ENCODE data around the gene PIK3R1. TPM values are rescaled to one million over a fixed set of nuclear protein-coding genes. Genes with fewer than 3 reads are reported as not detected.

PIK3R1 gene
- total RNA-seq, 2 donors from 2014 or later, result 71.6 to 81.2 TPM

DNA sequence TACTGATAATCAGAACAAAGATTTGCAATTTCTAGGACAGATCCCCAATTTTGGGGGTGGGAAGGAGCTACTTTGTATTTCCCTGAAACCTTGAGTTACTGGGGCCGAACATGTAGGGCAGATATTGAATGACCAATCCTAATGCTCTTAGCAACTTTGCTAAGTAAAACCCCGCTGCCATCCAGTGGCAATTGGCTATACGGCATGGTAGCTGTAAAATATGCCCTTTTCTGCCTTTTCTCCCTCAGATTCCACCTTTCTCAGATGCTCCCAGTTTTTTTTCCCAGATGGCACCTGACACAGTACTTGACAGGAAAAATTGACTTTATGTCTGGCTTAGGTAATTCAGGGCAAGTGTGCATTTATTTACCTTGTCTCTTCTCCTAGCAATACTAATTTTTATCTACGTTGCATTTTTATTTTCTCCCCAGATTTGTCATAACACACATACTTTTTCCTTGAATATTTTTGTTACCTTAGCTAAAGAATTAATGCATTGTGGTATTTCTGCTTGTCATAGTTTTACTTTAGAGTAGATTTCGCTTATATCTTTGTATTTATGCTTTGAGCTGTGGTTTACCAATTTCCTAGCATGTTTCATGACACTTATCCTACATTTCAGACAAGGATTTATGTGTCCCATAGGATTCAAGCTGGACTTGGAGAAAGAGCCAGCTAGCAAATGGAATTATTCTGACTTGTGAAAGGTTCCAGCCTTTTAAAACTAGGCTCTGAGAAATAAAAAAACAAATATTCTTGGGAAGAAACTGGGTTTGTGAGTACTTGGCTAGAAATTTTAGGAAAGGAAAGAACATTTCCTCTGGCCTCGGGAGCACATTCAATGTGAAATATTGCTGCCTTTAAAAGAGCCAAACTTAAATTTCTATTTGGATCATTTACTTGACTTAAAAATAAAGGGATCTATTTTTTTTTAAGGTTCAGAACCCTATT lies 37.4 kb downstream of the PIK3R1 start:
- no peak overlapping the region for H3K4me3 ChIP-seq
- H3K36me3 ChIP-seq, result no peaks in the 10 kb centered on the region
- TF ChIP-seq, protein P1, sequence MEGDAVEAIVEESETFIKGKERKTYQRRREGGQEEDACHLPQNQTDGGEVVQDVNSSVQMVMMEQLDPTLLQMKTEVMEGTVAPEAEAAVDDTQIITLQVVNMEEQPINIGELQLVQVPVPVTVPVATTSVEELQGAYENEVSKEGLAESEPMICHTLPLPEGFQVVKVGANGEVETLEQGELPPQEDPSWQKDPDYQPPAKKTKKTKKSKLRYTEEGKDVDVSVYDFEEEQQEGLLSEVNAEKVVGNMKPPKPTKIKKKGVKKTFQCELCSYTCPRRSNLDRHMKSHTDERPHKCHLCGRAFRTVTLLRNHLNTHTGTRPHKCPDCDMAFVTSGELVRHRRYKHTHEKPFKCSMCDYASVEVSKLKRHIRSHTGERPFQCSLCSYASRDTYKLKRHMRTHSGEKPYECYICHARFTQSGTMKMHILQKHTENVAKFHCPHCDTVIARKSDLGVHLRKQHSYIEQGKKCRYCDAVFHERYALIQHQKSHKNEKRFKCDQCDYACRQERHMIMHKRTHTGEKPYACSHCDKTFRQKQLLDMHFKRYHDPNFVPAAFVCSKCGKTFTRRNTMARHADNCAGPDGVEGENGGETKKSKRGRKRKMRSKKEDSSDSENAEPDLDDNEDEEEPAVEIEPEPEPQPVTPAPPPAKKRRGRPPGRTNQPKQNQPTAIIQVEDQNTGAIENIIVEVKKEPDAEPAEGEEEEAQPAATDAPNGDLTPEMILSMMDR (IDR thresholded peaks at IDR 0.05), result peak; percentile 23 to 72 (median 58)
- no peak for TF ChIP-seq POLR2A (IDR thresholded peaks at IDR 0.05)
- TF ChIP-seq POLR2AphosphoS5 (IDR thresholded peaks at IDR 0.05), result peak; percentile 29
- H3K27ac ChIP-seq, result peak overlapping the region; percentile 20 to 47
- H3K4me1 ChIP-seq (replicated peaks), result peaks cover 9% of the 10 kb centered on the region
- no peaks in the 10 kb centered on the region for H3K9me3 ChIP-seq
- H3K27me3 ChIP-seq (replicated peaks; ENCODE audit: insufficient read depth), result no peaks in the 10 kb centered on the region
- intact Hi-C loops (cut with DNase I), result loop anchor here (2.0 to 10.0 kb wide), 6 partner anchors 36 to 1006 kb away; partner anchors contain the start of gene PIK3R1
- DNase-seq (ENCODE audit: low spot score), result peak; percentile 42
- whole genome bisulfite sequencing, result 29% methylated on average over 6 of the region's 6 CpGs

DNA sequence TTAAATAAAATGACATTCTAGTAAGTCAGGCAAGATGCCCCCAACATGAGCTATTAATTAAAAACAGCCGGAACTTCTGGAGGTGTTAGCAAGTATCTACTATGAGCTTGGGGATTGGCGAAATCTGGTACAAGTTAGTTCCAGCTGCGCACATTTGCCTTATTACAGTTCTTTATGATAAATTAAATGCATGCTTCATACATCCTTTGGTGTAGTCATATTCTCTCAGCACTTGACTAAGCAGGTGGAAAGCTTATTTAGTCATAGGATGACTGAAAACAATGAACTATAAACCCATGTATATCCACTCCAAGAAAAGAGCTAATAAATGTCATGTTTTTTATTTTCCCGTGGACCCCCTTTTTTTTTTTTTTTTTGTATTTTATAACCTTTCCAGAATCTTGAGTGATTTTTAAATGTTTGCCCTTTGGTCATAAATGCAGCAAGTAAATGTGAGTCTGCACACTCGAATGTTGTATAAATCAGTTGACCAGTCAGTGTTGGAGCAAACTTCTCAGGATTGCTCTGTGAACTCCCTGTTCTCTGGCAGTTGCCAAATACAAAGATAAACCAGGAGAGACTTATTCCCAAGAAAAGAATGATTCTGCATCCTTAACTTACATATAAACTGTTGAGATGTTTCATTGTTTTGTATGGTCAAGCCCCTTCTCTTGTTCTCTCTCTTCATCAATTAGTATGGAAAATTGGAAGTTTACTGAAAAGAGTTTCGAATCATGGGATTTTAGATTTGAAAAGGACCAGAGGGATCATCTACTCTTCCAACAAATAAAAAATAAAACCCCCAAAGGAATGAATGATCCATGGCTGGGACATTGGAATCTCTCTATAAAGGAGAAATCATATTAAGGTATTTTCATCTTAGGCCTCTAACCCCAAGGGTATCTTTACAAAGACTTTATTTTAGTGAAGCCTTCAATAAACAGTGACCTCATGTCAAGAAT lies 38.3 kb downstream of the PIK3R1 start:
- no peaks in the 10 kb centered on the region for H3K27me3 ChIP-seq (replicated peaks; ENCODE audit: insufficient read depth)
- H3K27ac ChIP-seq, result peak overlapping the region; percentile 34 to 47
- intact Hi-C loops (cut with DNase I), result loop anchor here (2.0 to 10.0 kb wide), 6 partner anchors 37 to 1007 kb away; partner anchors contain the start of gene PIK3R1
- no peak for DNase-seq (ENCODE audit: low spot score)
- no peaks in the 10 kb centered on the region for H3K36me3 ChIP-seq
- no peaks in the 10 kb centered on the region for H3K9me3 ChIP-seq
- H3K4me1 ChIP-seq (replicated peaks), result peaks cover 9% of the 10 kb centered on the region
- peak; percentile 10 for TF ChIP-seq POLR2AphosphoS5 (IDR thresholded peaks at IDR 0.05)
- TF ChIP-seq, protein P1 (IDR thresholded peaks at IDR 0.05), result no peak
- WGBS, result 28% methylated on average over 6 of the region's 6 CpGs
- no peak overlapping the region for H3K4me3 ChIP-seq

DNA sequence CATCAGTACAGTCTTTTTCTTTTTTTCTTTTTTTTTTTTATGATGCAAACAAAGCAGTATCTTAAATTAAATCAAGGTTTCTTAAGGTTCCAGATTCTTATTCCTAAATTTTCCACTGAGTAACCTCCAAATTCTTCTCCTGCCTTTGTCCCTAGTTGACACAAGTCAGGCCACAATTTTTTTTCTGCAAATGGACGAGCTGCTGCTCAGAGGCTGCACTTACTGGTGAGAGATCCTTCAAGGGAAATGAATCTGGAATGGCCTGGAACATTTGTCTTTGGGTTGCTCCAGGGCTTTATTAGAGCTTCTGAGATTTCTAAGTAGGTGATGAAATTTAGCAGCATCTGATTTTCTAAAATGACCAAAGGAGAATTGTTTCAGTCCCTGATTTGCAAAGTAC lies 39.3 kb downstream of the PIK3R1 start:
- H3K27ac ChIP-seq, result peak overlapping the region; percentile 2 to 34
- peaks cover 3% of the 10 kb centered on the region for H3K4me1 ChIP-seq (replicated peaks)
- 20% methylated on average over 1 of the region's 1 CpG for WGBS
- no peaks in the 10 kb centered on the region for H3K36me3 ChIP-seq
- no peak overlapping the region for H3K4me3 ChIP-seq
- H3K9me3 ChIP-seq, result no peaks in the 10 kb centered on the region
- TF ChIP-seq POLR2AphosphoS5 (IDR thresholded peaks at IDR 0.05), result no peak
- no peak for TF ChIP-seq POLR2A (IDR thresholded peaks at IDR 0.05)
- TF ChIP-seq, protein P1 (IDR thresholded peaks at IDR 0.05), result no peak
- no peak for DNase-seq (ENCODE audit: low spot score)
- no peaks in the 10 kb centered on the region for H3K27me3 ChIP-seq (replicated peaks; ENCODE audit: insufficient read depth)
- intact Hi-C loops (cut with DNase I), result loop anchor here (5.0 to 10.0 kb wide), 5 partner anchors 38 to 800 kb away; partner anchors contain the start of gene PIK3R1

DNA sequence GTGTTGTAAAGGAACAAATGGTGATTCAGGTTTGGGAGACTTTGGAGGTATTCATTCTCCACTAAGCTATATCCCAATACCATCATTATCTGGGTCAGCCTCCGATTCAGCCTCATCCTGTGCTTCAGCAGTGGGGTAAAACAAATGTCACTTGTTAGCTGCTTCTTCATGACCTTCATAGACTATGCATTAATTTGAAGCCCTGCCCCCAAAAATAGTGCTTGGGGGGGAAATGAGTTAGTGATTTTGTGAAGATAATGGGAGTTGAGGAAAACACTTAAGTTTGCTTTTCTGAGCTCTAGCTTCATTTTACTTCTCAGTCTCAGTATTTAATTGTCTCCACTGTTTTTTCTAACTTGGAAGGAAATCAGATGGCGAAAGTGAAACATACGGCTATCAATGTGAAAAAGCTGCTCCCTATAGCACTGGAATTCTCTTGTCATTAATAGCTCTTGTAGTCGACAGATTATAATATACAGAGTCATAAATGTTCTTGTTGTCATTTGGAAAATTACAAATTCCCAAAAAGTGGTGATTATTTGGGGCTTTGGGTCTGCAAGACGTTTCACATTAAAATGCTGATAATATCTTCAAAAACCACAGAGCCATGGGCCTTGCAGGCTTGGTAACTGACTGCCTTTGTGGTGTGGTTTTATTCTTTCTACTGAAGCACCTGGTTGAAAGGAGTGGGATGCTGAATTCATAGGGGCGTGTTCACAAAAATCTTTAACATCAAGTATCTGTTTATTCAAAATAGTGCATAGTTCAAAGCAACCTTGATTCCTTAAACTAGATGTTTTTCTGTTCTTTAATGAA lies 40.0 kb downstream of the PIK3R1 start:
- no peak for TF ChIP-seq POLR2AphosphoS5 (IDR thresholded peaks at IDR 0.05)
- no peak for TF ChIP-seq POLR2A (IDR thresholded peaks at IDR 0.05)
- TF ChIP-seq, protein P1 (IDR thresholded peaks at IDR 0.05), result no peak
- Histone ChIP-seq H3K27ac (peak overlapping the region in 1 of 2 donors; percentile 12), H3K4me1 (replicated peaks) (peaks cover 3% of the 10 kb centered on the region), H3K27me3 (replicated peaks; ENCODE audit: insufficient read depth) (no peaks in the 10 kb centered on the region), H3K4me3 (no peak overlapping the region), H3K9me3 (no peaks in the 10 kb centered on the region), H3K36me3 (no peaks in the 10 kb centered on the region)
- 33% methylated on average over 6 of the region's 6 CpGs for WGBS
- no peak for DNase-seq (ENCODE audit: low spot score)
- intact Hi-C loops (cut with DNase I), result loop anchor here (10.0 kb wide), 1 partner anchor 801 kb away; no protein-coding TSS in a partner anchor

Measured in prostate gland (tissue), 2 donors.